Measurements from ENCODE around the gene TRIP10. TPM values are rescaled to one million over a fixed set of nuclear protein-coding genes. Genes with fewer than 3 reads are reported as not detected.

The TRIP10 gene
- total and polyA plus RNA-seq, 4 donors: 3.4 to 9.9 (median 7.4) TPM

- no peak overlapping the region for H3K9ac ChIP-seq (ENCODE audit: low read depth in 1 of 2, low read length in 2 of 2)
- no peaks in the 10 kb centered on the region for H3K9me3 ChIP-seq (ENCODE audit: control insufficient read depth in 4 of 4, low read length in 3 of 4)
- H3K4me1 ChIP-seq (ENCODE audit: control insufficient read depth in 4 of 4, insufficient read depth in 4 of 4, low read length in 3 of 4): peaks cover 0 to 27% (median 8%) of the 10 kb centered on the region in 4 donors
- H3K27me3 ChIP-seq (ENCODE audit: control insufficient read depth in 4 of 4, insufficient read depth in 4 of 4, low read length in 3 of 4): no peaks in the 10 kb centered on the region
- H3K4me3 ChIP-seq (ENCODE audit: low read depth in 1 of 3, low read length in 3 of 3): no peak overlapping the region
- TF ChIP-seq SP1 (IDR thresholded peaks at IDR 0.05): no peak
- TF ChIP-seq, protein P1, sequence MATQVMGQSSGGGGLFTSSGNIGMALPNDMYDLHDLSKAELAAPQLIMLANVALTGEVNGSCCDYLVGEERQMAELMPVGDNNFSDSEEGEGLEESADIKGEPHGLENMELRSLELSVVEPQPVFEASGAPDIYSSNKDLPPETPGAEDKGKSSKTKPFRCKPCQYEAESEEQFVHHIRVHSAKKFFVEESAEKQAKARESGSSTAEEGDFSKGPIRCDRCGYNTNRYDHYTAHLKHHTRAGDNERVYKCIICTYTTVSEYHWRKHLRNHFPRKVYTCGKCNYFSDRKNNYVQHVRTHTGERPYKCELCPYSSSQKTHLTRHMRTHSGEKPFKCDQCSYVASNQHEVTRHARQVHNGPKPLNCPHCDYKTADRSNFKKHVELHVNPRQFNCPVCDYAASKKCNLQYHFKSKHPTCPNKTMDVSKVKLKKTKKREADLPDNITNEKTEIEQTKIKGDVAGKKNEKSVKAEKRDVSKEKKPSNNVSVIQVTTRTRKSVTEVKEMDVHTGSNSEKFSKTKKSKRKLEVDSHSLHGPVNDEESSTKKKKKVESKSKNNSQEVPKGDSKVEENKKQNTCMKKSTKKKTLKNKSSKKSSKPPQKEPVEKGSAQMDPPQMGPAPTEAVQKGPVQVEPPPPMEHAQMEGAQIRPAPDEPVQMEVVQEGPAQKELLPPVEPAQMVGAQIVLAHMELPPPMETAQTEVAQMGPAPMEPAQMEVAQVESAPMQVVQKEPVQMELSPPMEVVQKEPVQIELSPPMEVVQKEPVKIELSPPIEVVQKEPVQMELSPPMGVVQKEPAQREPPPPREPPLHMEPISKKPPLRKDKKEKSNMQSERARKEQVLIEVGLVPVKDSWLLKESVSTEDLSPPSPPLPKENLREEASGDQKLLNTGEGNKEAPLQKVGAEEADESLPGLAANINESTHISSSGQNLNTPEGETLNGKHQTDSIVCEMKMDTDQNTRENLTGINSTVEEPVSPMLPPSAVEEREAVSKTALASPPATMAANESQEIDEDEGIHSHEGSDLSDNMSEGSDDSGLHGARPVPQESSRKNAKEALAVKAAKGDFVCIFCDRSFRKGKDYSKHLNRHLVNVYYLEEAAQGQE (IDR thresholded peaks at IDR 0.05): no peak
- no peak for TF ChIP-seq HNF4A (conservative IDR thresholded peaks at IDR 0.05)
- no peak for TF ChIP-seq NR2F2 (IDR thresholded peaks at IDR 0.05)
- TF ChIP-seq, protein P2, sequence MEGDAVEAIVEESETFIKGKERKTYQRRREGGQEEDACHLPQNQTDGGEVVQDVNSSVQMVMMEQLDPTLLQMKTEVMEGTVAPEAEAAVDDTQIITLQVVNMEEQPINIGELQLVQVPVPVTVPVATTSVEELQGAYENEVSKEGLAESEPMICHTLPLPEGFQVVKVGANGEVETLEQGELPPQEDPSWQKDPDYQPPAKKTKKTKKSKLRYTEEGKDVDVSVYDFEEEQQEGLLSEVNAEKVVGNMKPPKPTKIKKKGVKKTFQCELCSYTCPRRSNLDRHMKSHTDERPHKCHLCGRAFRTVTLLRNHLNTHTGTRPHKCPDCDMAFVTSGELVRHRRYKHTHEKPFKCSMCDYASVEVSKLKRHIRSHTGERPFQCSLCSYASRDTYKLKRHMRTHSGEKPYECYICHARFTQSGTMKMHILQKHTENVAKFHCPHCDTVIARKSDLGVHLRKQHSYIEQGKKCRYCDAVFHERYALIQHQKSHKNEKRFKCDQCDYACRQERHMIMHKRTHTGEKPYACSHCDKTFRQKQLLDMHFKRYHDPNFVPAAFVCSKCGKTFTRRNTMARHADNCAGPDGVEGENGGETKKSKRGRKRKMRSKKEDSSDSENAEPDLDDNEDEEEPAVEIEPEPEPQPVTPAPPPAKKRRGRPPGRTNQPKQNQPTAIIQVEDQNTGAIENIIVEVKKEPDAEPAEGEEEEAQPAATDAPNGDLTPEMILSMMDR (IDR thresholded peaks at IDR 0.05; ENCODE audit: low read depth, low read length, missing input control): no peak
- TF ChIP-seq, protein P3, sequence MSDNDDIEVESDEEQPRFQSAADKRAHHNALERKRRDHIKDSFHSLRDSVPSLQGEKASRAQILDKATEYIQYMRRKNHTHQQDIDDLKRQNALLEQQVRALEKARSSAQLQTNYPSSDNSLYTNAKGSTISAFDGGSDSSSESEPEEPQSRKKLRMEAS (IDR thresholded peaks at IDR 0.05): no peak
- TF ChIP-seq JUND (IDR thresholded peaks at IDR 0.05): no peak
- no peak for TF ChIP-seq FOXA1 (IDR thresholded peaks at IDR 0.05)
- no peak for TF ChIP-seq GABPA (IDR thresholded peaks at IDR 0.05 in 1 of 2, conservative IDR thresholded peaks at IDR 0.05 in 1 of 2)
- WGBS: 73% methylated on average over 44 of the region's 44 CpGs
- peaks cover 32 to 87% (median 68%) of the 10 kb centered on the region in 4 donors for H3K36me3 ChIP-seq (ENCODE audit: control insufficient read depth in 4 of 4, insufficient read depth in 3 of 4, low read depth in 1 of 4, low read length in 3 of 4)
- no peak for DNase-seq (ENCODE audit: low spot score)
- H3K27ac ChIP-seq (ENCODE audit: low read depth in 1 of 2, low read length in 2 of 2): no peak overlapping the region
These were observed 32.3 kb upstream of the TRIP10 start for GRCh38 chr19:6707011-6707657.

DNA sequence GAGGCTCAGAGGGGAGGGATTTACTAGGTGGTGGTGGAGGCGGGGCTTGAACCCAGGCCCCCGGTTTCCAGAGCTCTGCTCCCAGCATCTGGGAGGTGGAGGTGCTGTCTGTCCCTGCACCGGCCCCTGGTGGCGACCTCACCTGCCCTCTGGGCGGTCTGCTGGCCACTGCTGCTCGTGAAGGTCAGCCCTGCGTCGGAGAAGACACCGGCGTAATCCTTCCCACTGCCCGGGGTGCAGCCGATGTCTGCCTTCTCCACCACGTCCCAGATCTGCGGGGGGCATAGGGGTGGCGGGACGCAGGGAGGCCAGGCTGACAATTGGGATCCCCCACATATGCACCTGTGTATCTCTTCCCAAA, 31.8 kb upstream of the TRIP10 start:
- no peaks in the 10 kb centered on the region for H3K9me3 ChIP-seq (ENCODE audit: control insufficient read depth in 4 of 4, low read length in 3 of 4)
- H3K36me3 ChIP-seq (ENCODE audit: control insufficient read depth in 4 of 4, insufficient read depth in 3 of 4, low read depth in 1 of 4, low read length in 3 of 4): peaks cover 33 to 88% (median 69%) of the 10 kb centered on the region in 4 donors
- no peak overlapping the region for H3K9ac ChIP-seq (ENCODE audit: low read depth in 1 of 2, low read length in 2 of 2)
- no peaks in the 10 kb centered on the region for H3K27me3 ChIP-seq (ENCODE audit: control insufficient read depth in 4 of 4, insufficient read depth in 4 of 4, low read length in 3 of 4)
- WGBS: 72% methylated on average over 16 of the region's 16 CpGs
- H3K4me3 ChIP-seq (ENCODE audit: low read depth in 1 of 3, low read length in 3 of 3): no peak overlapping the region
- DNase-seq (ENCODE audit: low spot score): no peak
- peaks cover 0 to 32% (median 12%) of the 10 kb centered on the region in 4 donors for H3K4me1 ChIP-seq (ENCODE audit: control insufficient read depth in 4 of 4, insufficient read depth in 4 of 4, low read length in 3 of 4)
- H3K27ac ChIP-seq (ENCODE audit: low read depth in 1 of 2, low read length in 2 of 2): no peak overlapping the region
- TF ChIP-seq HNF4G (IDR thresholded peaks at IDR 0.05) (no peak), SP1 (IDR thresholded peaks at IDR 0.05) (no peak), GABPA (IDR thresholded peaks at IDR 0.05 in 1 of 2, conservative IDR thresholded peaks at IDR 0.05 in 1 of 2) (no peak), TAF1 (conservative IDR thresholded peaks at IDR 0.05) (no peak), YY1 (IDR thresholded peaks at IDR 0.05) (no peak), NR2F2 (IDR thresholded peaks at IDR 0.05) (no peak), FOXA2 (IDR thresholded peaks at IDR 0.05) (no peak), JUND (IDR thresholded peaks at IDR 0.05) (no peak), HNF4A (conservative IDR thresholded peaks at IDR 0.05) (no peak), RAD21 (IDR thresholded peaks at IDR 0.05) (no peak), EGR1 (IDR thresholded peaks at IDR 0.05; ENCODE audit: low read depth in 2 of 2) (no peak)
- TF ChIP-seq, protein P2 (IDR thresholded peaks at IDR 0.05; ENCODE audit: low read depth, low read length, missing input control): no peak
- TF ChIP-seq, protein P4, sequence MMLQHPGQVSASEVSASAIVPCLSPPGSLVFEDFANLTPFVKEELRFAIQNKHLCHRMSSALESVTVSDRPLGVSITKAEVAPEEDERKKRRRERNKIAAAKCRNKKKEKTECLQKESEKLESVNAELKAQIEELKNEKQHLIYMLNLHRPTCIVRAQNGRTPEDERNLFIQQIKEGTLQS (IDR thresholded peaks at IDR 0.05): no peak
- TF ChIP-seq, protein P1 (IDR thresholded peaks at IDR 0.05): no peak
- TF ChIP-seq, protein P3 (IDR thresholded peaks at IDR 0.05): no peak
